AG04450 (cell line): ENCODE data around the gene DNAJC7. TPM values are rescaled to one million over a fixed set of nuclear protein-coding genes. Genes with fewer than 3 reads are reported as not detected.

Experiments used
- CTCF ChIA-PET: fragments of 300-600, 350-600 bp; formaldehyde crosslinking; extraction: SDS; loops from one replicate; lab custom pipeline; 2022; ENCODE audit warnings: antibody characterized with exemption, inconsistent platforms; lab: Charles Lee
- POLR2A ChIA-PET: fragments of 350-600 bp; formaldehyde crosslinking; extraction: SDS; loops from one replicate; lab custom pipeline; 2021; ENCODE audit warnings: antibody characterized with exemption, inconsistent platforms; lab: Yijun Ruan, JAX
- DNase-seq: peaks from one replicate; pipeline ENCODE4 v3.0.0-alpha.2; 2011; ENCODE audit warnings: low read depth, low spot score
- H3K27ac ChIP-seq: one replicate; pipeline ENCODE4 v1.5.1; 2012; ENCODE audit warnings: low read depth, low read length, control low read depth
- H3K27me3 ChIP-seq: one replicate; pipeline ENCODE4 v1.6.0; 2012; ENCODE audit warnings: low read length; ENCODE audit not compliant: control insufficient read depth, insufficient read depth
- H3K4me3 ChIP-seq: 2 replicates; pipeline ENCODE4 v1.5.1; 2011; ENCODE audit warnings: mild to moderate bottlenecking, low read depth, low read length, control low read depth
- H3K9me3 ChIP-seq: 2 replicates; pipeline ENCODE4 v1.5.1; 2012; ENCODE audit warnings: low read length; ENCODE audit not compliant: control insufficient read depth, insufficient read depth
- polyA plus RNA-seq: library from polyadenylated mRNA; depleted of rRNA; stranded (reverse); fragments of >200 nt; gene quantifications from 2 replicates; pipeline ENCODE4 v1.2.3, GENCODE V29; 2011
- TF ChIP-seq, protein P1 (sequence below): IDR thresholded peaks from 2 replicates; pipeline ENCODE4 v1.5.1; 2011; ENCODE audit warnings: low read depth, low read length, control low read depth, inconsistent platforms

The DNAJC7 gene
- polyA plus RNA-seq, 1 experiment: 66.4 TPM

DNA sequence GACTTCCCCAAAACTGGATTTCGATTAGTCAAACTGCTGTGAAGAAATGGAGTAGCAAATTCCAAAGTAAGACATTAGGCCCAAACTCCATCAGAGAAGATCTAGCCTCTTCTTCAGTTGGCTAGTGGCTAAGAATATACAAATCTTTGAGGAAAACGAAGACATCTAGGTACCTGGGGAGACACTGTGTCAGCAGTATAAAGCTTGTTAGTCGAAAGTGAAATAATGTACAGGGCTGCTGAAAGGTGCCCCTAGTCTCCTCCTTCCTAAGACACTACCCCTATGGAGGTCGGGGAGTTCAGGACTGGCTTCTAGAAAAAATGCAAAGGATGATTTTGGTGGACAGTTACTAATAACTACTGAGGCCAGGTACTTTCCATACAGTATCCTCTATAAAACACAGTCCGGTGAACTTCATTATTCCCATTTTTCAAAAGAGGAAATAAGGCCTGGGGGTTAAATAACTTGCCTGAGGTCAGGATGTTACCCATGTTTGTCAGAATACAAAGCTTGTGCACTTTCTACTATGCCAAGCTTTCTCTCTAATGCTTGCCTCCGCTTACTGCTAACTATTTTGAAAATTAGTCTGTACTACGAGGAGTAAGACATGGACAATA is 15.0 kb downstream of the DNAJC7 start:
- ChIA-PET POLR2A (interaction anchor here (0.8 to 1.0 kb wide), 2 partner anchors 14 to 15 kb away, joined by 3 read pairs; partner anchors contain the start of gene DNAJC7), CTCF (interaction anchor here (1.0 to 2.3 kb wide), 4 partner anchors 15 to 23 kb away, joined by 3 to 16 read pairs (median 5); partner anchors contain the start of genes DNAJC7 and NKIRAS2)
- no peak overlapping the region for H3K4me3 ChIP-seq
- no peaks in the 10 kb centered on the region for H3K27me3 ChIP-seq
- no peaks in the 10 kb centered on the region for H3K9me3 ChIP-seq
- H3K27ac ChIP-seq: no peak overlapping the region
- TF ChIP-seq, protein P1, sequence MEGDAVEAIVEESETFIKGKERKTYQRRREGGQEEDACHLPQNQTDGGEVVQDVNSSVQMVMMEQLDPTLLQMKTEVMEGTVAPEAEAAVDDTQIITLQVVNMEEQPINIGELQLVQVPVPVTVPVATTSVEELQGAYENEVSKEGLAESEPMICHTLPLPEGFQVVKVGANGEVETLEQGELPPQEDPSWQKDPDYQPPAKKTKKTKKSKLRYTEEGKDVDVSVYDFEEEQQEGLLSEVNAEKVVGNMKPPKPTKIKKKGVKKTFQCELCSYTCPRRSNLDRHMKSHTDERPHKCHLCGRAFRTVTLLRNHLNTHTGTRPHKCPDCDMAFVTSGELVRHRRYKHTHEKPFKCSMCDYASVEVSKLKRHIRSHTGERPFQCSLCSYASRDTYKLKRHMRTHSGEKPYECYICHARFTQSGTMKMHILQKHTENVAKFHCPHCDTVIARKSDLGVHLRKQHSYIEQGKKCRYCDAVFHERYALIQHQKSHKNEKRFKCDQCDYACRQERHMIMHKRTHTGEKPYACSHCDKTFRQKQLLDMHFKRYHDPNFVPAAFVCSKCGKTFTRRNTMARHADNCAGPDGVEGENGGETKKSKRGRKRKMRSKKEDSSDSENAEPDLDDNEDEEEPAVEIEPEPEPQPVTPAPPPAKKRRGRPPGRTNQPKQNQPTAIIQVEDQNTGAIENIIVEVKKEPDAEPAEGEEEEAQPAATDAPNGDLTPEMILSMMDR: no peak
- no peak for DNase-seq

DNA sequence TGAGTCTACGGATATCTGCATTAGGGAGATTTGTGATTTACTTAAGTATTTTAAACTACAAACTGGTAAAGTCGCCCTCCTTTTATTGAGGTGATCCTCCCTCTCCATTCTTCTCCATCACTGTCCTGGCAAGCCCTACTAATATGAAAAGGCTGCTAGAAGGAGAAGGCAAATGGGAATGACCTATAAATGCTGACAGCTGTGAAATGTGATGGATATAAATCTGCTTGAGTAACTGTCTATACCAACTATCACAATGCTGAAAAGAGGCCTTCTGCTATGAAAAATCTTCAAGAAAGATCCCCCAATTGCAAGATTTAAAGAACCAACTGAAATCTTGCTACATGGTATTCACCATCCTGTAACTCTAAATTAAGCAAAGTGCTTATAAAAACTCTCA is 15.5 kb downstream of the DNAJC7 start:
- ChIA-PET POLR2A (no interaction called here), CTCF (interaction anchor here (1.5 to 2.3 kb wide), 2 partner anchors 18 to 24 kb away, joined by 6 to 16 read pairs; partner anchors contain the start of gene NKIRAS2)
- Histone ChIP-seq H3K4me3 (no peak overlapping the region), H3K9me3 (no peaks in the 10 kb centered on the region), H3K27me3 (no peaks in the 10 kb centered on the region), H3K27ac (no peak overlapping the region)
- TF ChIP-seq, protein P1: no peak
- DNase-seq: no peak

DNA sequence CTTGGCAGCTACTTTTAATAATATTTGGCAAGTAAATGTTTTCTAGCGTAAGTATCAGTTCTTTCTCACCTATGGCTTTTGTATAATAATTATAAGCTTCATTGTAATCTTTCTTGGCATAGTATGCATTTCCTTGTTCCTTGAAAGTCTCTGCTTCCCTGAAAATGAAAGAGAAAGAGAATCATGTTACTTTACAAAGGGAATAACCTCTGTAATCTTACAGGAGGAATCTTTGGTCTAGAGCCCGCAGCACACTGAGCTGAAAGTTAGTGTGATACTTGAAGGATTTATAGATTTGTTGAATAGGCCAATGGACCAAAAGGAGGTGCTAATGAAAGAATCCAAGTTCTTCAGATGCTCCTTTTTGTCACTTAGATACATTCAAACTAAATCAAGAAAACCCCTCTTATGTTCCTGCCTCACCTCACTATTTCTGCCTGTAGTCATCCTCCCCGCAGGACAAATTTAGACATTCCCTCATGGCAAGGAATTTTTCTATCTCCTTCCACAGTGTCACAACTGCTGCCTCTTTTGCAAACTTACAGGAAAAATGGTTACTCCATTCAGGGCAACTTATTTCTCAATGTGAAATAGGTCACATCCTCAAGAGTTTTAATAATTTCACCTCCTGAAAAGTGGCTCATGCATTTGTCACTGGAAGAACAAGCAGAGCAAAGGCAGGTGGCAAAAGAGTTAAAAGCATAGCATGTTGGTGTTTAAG is 16.7 kb downstream of the DNAJC7 start:
- H3K9me3 ChIP-seq: no peaks in the 10 kb centered on the region
- TF ChIP-seq, protein P1: no peak
- POLR2A ChIA-PET: interaction anchor here (1.1 kb wide), 1 partner anchor 17 kb away, joined by 4 read pairs; the partner anchor contains the start of gene DNAJC7
- CTCF ChIA-PET: interaction anchor here (2.3 kb wide), 1 partner anchor 19 kb away, joined by 16 read pairs; the partner anchor contains the start of gene NKIRAS2
- no peak for DNase-seq
- no peak overlapping the region for H3K27ac ChIP-seq
- no peaks in the 10 kb centered on the region for H3K27me3 ChIP-seq
- H3K4me3 ChIP-seq: no peak overlapping the region

DNA sequence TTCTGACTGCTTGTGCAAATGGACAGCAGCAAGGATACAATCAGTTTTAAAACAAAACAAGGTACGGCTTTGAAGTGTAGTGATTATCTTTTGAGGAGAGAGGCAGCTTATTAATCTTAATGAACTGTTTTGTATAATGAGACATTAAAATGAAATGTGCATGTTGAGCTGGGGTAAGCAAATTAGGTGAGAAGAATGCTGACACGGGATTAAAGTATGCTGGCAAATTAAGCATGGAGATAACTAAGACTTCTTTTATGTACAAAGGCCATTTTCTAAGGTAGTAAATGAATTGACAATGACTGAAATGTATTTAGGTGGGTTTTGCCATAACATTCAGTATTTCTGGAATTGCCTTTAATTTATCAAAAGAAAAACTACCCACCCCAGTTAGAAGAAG is 18.7 kb downstream of the DNAJC7 start:
- Histone ChIP-seq H3K4me3 (no peak overlapping the region), H3K9me3 (no peaks in the 10 kb centered on the region), H3K27me3 (no peaks in the 10 kb centered on the region), H3K27ac (no peak overlapping the region)
- POLR2A ChIA-PET: no interaction called here
- CTCF ChIA-PET: no interaction called here
- DNase-seq: no peak
- TF ChIP-seq, protein P1: no peak

DNA sequence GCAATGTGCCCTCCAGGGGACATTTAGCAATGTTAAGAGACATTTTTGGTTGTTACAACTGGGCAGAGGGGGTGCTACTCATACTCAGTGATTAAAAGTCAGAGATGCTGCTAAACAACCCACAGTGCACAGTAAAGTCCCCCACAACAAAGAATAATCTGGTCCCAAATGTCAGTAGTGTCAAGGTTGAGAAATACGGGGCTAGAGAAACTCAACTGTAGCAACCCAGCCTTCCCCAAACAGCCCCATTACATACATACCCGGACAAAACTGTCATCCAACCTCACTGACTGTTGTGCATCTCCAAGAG is 20.4 kb downstream of the DNAJC7 start:
- H3K27ac ChIP-seq: no peak overlapping the region

More for the DNA sequence above, 20.4 kb downstream of the DNAJC7 start:
- Histone ChIP-seq H3K27me3 (no peaks in the 10 kb centered on the region), H3K4me3 (no peak overlapping the region), H3K9me3 (no peaks in the 10 kb centered on the region)
- ChIA-PET POLR2A (interaction anchor here (1.0 kb wide), 1 partner anchor 9 kb away, joined by 4 read pairs; no protein-coding TSS in a partner anchor), CTCF (no interaction called here)
- TF ChIP-seq, protein P1: no peak
- DNase-seq: no peak
